Cardiac muscle cell (in vitro differentiated cells and primary cell): ENCODE measurements around the gene HBE1. TPM values are rescaled to one million over a fixed set of nuclear protein-coding genes. Genes with fewer than 3 reads are reported as not detected.
"Not testable (repeated sequence)": the region's sequence is repeated elsewhere in the genome, so short reads cannot be mapped to it uniquely, and the experiment has no call there.

Experiments used
- DNase-seq, 2 donors: peaks; one replicate each; pipeline versions ENCODE4 v3.0.0 to v3.0.0-alpha.2; 2010 to 2017; ENCODE audit warnings: low read depth in 1 of 2, low spot score in 1 of 2
- H3K27ac ChIP-seq: fragments of 200-600 bp; sonication (generic); 2 replicates; pipeline ENCODE4 v1.5.1; 2016
- H3K27me3 ChIP-seq: fragments of 200-600 bp; sonication (generic); 2 replicates; pipeline ENCODE4 v1.6.0; 2016; ENCODE audit warnings: control low read depth
- H3K36me3 ChIP-seq: fragments of 200-600 bp; sonication (generic); 2 replicates; pipeline ENCODE4 v1.5.1; 2016; ENCODE audit warnings: control low read depth
- H3K4me1 ChIP-seq: fragments of 200-600 bp; sonication (generic); 2 replicates; pipeline ENCODE4 v1.8.1; 2017; ENCODE audit warnings: low read depth, mild to moderate bottlenecking, mixed run types
- H3K4me3 ChIP-seq: fragments of 200-600 bp; sonication (generic); 2 replicates; pipeline ENCODE4 v1.5.1; 2016; ENCODE audit warnings: mild to moderate bottlenecking
- H3K9me3 ChIP-seq: fragments of 200-600 bp; sonication (generic); 2 replicates; pipeline ENCODE4 v1.5.1; 2017; ENCODE audit warnings: low read depth, mild to moderate bottlenecking, control low read depth
- polyA plus RNA-seq: library from polyadenylated mRNA; unstranded; fragments of >200 nt; fragmentation: Nextera tagmentation; extraction: Ambion mirVana; gene quantifications from 2 replicates; pipeline ENCODE4 v1.2.1, GENCODE V29; 2016
- total RNA-seq: library from RNA; depleted of rRNA; stranded (reverse); fragments of >200 nt; gene quantifications from 2 replicates; pipeline ENCODE4 v1.2.3, GENCODE V29; 2016
- TF ChIP-seq, protein P1 (sequence below): IDR thresholded peaks from 2 replicates; pipeline ENCODE4 v1.5.1; 2012; ENCODE audit warnings: low read depth, mild to moderate bottlenecking, low read length

Gene HBE1
- total and polyA plus RNA-seq, 2 experiments from 2014 or later: 0.23 to 0.51 TPM

DNA sequence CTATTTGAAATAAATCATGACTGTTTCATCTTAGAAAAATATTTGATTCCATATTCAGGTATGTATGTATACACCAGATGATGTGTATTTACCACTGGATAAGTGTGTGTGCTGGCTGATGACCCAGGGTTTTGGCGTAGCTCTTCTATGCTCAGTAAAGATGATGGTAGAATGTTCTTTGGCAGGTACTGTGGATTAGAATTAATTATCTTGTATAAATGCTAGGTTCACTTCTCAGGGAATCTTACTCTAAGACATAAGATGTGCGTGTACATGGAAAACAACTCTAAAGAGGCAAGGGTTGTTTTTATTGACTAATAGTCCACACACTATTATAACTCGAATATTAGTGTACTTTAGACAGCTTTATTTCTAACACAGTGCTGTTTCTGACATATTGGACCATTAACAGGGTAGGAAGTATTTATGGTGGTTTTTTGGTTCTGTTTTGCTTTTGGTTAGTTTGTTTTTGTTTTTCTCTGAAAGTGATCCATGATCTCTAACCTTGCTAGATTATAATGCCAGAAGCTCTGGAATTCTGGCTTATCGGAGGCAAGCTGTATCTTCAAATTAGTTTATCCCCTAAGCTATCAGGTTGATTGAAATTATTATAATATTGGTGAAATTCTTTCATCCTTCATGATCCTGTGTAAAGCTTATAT, 19.1 kb downstream of the HBE1 start:
- Histone ChIP-seq H3K9me3 (no peaks in the 10 kb centered on the region), H3K4me3 (no peak overlapping the region), H3K27ac (no peak overlapping the region), H3K36me3 (no peaks in the 10 kb centered on the region), H3K4me1 (no peaks in the 10 kb centered on the region), H3K27me3 (no peaks in the 10 kb centered on the region)
- no peak for DNase-seq
- TF ChIP-seq, protein P1, sequence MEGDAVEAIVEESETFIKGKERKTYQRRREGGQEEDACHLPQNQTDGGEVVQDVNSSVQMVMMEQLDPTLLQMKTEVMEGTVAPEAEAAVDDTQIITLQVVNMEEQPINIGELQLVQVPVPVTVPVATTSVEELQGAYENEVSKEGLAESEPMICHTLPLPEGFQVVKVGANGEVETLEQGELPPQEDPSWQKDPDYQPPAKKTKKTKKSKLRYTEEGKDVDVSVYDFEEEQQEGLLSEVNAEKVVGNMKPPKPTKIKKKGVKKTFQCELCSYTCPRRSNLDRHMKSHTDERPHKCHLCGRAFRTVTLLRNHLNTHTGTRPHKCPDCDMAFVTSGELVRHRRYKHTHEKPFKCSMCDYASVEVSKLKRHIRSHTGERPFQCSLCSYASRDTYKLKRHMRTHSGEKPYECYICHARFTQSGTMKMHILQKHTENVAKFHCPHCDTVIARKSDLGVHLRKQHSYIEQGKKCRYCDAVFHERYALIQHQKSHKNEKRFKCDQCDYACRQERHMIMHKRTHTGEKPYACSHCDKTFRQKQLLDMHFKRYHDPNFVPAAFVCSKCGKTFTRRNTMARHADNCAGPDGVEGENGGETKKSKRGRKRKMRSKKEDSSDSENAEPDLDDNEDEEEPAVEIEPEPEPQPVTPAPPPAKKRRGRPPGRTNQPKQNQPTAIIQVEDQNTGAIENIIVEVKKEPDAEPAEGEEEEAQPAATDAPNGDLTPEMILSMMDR: no peak

DNA sequence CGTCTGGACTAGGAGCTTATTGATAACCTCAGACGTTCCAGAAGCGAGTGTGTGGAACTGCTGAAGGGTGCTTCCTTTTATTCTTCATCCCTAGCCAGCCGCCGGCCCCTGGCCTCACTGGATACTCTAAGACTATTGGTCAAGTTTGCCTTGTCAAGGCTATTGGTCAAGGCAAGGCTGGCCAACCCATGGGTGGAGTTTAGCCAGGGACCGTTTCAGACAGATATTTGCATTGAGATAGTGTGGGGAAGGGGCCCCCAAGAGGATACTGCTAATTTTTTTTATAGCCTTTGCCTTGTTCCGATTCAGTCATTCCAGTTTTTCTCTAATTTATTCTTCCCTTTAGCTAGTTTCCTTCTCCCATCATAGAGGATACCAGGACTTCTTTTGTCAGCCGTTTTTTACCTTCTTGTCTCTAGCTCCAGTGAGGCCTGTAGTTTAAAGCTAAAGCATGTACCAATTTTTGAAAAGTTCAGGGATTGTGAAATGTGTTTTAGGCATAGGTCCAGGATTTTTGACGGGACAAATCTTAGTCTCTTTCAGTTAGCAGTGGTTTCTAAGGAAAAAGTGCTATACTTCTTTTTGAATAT, 19.8 kb downstream of the HBE1 start, which contains the start of gene HBG1:
HBG1 (minus strand) TSS at position 51 of the 590 bp plus-strand sequence. CDS start 53 bp downstream, outside the sequence.
- peak in 1 of 2 donors; percentile 27 for DNase-seq
- H3K4me3 ChIP-seq, H3K27me3 ChIP-seq, H3K4me1 ChIP-seq, H3K36me3 ChIP-seq, H3K9me3 ChIP-seq, H3K27ac ChIP-seq: not testable (repeated sequence)

DNA sequence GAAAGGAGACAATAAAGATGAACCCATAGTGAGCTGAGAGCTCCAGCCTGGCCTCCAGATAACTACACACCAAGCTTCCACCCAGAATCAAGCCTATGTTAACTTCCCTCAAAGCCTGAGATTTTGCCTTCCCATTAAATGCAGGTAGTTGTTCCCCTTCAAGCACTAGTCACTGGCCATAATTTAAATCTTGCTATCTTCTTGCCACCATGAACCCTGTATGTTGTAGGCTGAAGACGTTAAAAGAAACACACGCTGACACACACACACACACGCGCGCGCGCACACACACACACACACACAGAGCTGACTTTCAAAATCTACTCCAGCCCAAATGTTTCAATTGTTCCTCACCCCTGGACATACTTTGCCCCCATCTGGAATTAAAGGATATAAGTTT, 21.2 kb downstream of the HBE1 start:
- not testable (repeated sequence) for H3K4me1 ChIP-seq, H3K9me3 ChIP-seq, H3K27me3 ChIP-seq, H3K27ac ChIP-seq, H3K4me3 ChIP-seq, H3K36me3 ChIP-seq, DNase-seq

DNA sequence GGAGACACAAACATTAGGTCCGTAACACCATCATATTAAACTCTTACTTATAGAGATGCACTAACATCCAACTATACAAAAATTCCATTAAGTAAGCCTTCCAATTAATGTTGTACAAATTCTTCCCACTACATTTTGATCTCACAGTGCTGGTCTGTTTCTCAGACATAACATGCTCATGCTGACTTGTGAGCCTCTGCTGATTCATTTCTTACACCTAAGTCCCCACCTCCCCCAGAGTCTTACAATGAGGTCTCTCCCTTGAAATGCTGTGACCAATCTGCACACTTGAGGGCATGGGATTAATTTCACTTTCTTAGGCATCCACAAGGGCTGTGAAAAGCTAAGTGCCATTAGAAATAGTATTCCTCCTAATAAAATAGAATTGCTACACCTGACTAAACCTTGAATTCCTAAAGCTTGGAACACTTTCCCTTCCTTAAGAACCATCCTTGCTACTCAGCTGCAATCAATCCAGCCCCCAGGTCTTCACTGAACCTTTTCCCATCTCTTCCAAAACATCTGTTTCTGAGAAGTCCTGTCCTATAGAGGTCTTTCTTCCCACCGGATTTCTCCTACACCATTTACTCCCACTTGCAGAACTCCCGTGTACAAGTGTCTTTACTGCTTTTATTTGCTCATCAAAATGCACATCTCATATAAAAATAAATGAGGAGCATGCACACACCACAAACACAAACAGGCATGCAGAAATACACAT, 22.1 kb downstream of the HBE1 start:
- DNase-seq: no peak
- Histone ChIP-seq H3K4me3 (no peak overlapping the region), H3K4me1 (no peaks in the 10 kb centered on the region)

DNA sequence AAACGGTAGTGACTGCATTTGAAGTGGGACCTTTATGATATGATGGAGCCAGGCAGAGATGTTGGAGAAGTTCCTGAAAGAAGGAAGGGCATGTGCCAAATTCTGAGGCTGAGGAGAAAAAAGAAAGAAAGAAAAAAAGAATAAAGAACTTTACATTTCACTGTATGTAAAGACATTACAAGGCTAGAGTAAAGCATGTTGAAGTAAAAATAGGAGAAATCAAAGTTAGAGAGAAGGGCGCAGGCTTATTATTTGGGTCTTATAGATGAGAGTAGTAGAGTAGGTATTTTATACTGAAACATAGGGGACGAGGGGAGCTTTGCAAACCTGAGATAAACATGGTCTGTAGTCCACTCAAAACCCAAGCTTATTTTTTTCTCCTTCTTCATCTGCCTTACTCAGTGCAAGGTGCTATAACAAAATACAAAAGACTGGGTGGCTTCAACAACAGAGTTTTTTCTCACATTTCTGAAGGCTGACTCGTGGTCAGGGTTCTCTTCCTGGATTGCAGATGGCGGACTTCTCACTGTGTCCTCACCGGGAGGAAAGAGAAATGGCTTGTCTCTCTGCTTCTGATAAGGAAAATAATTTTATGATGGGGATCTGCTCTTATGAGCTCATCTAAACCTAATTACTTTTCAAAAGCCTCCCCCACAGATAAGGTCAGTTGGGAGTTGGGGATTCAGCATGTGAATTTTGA, 22.8 kb downstream of the HBE1 start:
- Histone ChIP-seq H3K27ac (no peak overlapping the region), H3K27me3 (no peaks in the 10 kb centered on the region), H3K9me3 (no peaks in the 10 kb centered on the region), H3K36me3 (no peaks in the 10 kb centered on the region), H3K4me1 (no peaks in the 10 kb centered on the region), H3K4me3 (no peak overlapping the region)
- TF ChIP-seq, protein P1: no peak
- no peak for DNase-seq

More for the DNA sequence above, 22.1 kb downstream of the HBE1 start:
- Histone ChIP-seq H3K27ac (no peak overlapping the region), H3K36me3 (no peaks in the 10 kb centered on the region), H3K27me3 (no peaks in the 10 kb centered on the region), H3K9me3 (no peaks in the 10 kb centered on the region)
- TF ChIP-seq, protein P1: no peak

DNA sequence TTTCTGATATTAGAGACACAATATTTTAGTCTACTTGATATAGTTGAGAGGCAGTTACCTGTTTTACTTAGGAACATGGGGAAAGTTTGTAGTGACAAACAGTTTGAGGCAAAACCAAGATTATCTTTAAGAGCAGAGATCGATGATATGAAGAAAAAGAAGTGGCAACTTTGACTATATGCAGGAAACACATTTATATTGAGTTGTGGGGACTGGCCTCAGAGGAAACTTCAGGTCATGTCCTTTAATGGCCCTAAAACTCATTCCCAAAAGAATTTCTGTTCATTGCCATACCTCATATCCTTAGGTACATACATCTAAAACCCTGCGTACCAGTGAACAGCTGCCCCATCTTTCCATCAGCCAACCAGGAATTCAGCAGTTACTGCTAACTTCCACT, 24.6 kb downstream of the HBE1 start:
- Histone ChIP-seq H3K9me3 (no peaks in the 10 kb centered on the region), H3K36me3 (no peaks in the 10 kb centered on the region), H3K4me1 (no peaks in the 10 kb centered on the region), H3K4me3 (no peak overlapping the region), H3K27me3 (no peaks in the 10 kb centered on the region), H3K27ac (no peak overlapping the region)
- TF ChIP-seq, protein P1: no peak
- DNase-seq: no peak
